ENCODE data around the gene SMIM36. TPM values are rescaled to one million over a fixed set of nuclear protein-coding genes. Genes with fewer than 3 reads are reported as not detected.
"Not testable (repeated sequence)": the region's sequence is repeated elsewhere in the genome, so short reads cannot be mapped to it uniquely, and the experiment has no call there.

SMIM36 gene
- total RNA-seq, 1 donor from 2014 or later = not detected

DNA sequence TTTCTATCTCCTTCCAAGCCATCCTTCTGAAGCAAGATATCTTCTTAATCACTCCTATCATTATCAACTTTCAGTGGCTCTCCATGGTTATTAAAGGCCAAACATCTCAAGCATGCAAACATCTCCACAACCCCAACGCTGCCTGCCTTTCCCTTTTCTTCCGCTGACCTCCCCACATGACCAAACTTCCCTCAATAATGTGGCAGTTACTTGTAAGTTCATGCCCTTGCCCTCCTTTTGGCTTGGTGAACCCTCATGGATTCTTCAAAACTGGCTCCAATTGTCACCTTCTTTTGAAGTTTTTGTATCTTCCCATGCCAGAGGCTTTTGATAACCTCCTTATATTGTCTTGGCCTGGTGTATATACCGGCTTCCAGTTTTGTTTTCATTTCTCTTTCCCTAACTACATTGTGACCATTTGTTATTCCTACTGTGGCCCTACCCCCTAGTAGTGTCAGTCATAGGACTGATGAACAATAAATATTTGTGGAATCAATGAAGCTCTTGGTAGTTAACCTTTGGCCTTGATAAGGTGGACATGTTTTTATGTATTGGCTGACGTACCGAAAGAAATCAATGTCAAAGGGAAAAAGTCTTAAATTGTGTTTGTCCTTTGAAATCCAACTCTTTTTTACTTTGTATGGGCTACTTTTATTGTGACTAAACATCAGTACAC lies 19.9 kb upstream of the SMIM36 start:
- H3K27ac ChIP-seq = no peak overlapping the region
- no peak overlapping the region for H3K4me3 ChIP-seq
- H3K27me3 ChIP-seq = no peaks in the 10 kb centered on the region
- no peaks in the 10 kb centered on the region for H3K9me3 ChIP-seq
- intact Hi-C loops (cut with DNase I) = no loop called here
- no peaks in the 10 kb centered on the region for H3K4me1 ChIP-seq
- H3K36me3 ChIP-seq = no peaks in the 10 kb centered on the region
- TF ChIP-seq, protein P1, sequence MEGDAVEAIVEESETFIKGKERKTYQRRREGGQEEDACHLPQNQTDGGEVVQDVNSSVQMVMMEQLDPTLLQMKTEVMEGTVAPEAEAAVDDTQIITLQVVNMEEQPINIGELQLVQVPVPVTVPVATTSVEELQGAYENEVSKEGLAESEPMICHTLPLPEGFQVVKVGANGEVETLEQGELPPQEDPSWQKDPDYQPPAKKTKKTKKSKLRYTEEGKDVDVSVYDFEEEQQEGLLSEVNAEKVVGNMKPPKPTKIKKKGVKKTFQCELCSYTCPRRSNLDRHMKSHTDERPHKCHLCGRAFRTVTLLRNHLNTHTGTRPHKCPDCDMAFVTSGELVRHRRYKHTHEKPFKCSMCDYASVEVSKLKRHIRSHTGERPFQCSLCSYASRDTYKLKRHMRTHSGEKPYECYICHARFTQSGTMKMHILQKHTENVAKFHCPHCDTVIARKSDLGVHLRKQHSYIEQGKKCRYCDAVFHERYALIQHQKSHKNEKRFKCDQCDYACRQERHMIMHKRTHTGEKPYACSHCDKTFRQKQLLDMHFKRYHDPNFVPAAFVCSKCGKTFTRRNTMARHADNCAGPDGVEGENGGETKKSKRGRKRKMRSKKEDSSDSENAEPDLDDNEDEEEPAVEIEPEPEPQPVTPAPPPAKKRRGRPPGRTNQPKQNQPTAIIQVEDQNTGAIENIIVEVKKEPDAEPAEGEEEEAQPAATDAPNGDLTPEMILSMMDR (IDR thresholded peaks at IDR 0.05) = no peak
- no peak for DNase-seq (ENCODE audit: low spot score in 2 of 2)

DNA sequence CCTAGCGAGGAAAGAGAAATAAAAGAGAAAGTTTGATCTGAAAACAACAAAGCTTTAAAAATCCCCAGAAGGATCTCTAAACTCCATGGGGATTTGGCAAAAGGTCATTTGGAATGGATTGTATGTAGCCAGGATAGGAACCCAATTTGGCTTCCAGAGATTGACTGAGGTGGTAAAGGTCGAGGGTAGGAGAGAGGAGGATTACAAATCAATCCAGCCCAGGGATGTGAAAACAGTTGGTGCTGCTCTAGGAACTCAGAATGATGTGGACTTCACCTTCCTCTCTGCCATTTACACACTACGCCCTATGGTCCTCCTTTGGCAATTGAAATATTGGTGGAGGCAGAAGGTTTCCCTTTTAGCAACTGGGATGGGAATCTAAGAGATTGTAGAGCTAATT lies 18.8 kb upstream of the SMIM36 start:
- Histone ChIP-seq H3K4me3 (no peak overlapping the region), H3K27me3 (no peaks in the 10 kb centered on the region), H3K27ac (no peak overlapping the region), H3K4me1 (no peaks in the 10 kb centered on the region), H3K36me3 (no peaks in the 10 kb centered on the region), H3K9me3 (no peaks in the 10 kb centered on the region)
- intact Hi-C loops (cut with DNase I) = no loop called here
- no peak for DNase-seq (ENCODE audit: low spot score in 2 of 2)
- TF ChIP-seq, protein P1 (IDR thresholded peaks at IDR 0.05) = no peak

DNA sequence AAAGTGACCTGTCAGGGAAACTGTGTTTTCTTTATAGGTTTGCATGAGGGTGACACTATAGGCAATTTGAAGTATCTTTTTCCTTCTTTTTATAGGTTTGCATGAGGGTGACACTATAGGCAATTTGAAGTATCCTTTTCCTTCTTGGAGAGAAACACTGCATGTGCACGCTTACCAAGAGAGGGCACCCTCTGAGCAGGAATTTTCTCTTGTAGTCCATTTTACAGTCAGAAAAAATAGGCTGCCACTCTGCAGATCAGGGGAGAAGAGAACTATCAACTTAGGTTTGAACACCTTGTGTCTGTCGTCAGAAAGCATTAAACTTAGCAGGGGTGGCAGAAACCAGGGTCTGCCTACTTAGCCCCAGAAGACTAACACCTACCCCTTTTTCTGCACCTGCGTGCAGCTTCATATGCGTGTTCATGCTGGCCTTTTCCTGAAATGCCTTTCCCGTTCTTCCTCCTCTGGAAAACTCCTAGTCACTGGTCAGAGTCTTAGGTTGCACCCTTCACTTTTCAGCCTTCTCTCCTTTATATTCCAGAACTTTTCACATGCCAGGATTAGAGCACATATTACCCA lies 16.4 kb upstream of the SMIM36 start:
- DNase-seq (ENCODE audit: low spot score in 2 of 2) = no peak

DNA sequence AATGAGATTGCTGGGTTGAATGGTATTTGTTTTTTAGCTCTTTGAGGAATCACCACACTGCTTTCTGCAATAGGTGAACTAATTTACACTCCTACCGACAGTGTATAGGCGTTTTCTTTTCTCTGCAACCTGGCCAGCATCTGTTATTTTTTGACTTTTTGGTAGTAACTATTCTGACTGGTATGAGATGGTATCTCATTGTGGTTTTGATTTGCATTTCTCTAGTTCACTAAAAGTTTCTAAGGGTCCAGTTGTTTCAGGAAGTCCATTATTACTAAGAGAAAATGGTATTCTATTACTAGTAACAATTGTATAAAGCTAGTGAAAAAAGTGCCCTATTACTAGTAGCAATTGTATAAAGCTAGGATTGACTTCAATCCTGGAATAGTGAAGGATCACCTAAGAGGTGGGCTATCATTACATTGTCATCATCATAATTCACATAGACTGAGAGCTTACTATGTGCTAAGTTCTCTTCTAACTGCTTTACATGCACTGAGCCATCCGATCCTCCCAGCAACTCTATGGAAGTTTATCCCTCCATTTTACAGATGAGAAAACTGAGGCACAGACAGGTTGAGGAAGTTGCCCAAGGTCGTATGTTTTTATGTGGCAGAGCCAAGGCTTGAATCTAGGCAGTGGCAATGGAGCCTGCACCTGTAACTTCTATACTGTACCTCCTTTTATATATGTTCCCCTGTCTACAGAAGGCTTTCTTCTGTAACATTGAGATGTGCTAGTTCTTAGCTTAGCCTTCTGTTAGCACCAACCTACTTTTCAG lies 13.4 kb upstream of the SMIM36 start:
- no peaks in the 10 kb centered on the region for H3K36me3 ChIP-seq
- no peaks in the 10 kb centered on the region for H3K4me1 ChIP-seq
- no peaks in the 10 kb centered on the region for H3K27me3 ChIP-seq
- H3K9me3 ChIP-seq = no peaks in the 10 kb centered on the region
- H3K4me3 ChIP-seq = no peak overlapping the region
- intact Hi-C loops (cut with DNase I) = no loop called here
- H3K27ac ChIP-seq = no peak overlapping the region
- DNase-seq (ENCODE audit: low spot score in 2 of 2) = no peak
- TF ChIP-seq, protein P1 (IDR thresholded peaks at IDR 0.05) = no peak

More for the DNA sequence above, 16.4 kb upstream of the SMIM36 start:
- no peaks in the 10 kb centered on the region for H3K36me3 ChIP-seq
- H3K4me3 ChIP-seq = no peak overlapping the region
- TF ChIP-seq, protein P1 (IDR thresholded peaks at IDR 0.05) = peak in 1 of 3 experiments; percentile 9
- H3K4me1 ChIP-seq = no peaks in the 10 kb centered on the region
- intact Hi-C loops (cut with DNase I) = no loop called here
- no peaks in the 10 kb centered on the region for H3K27me3 ChIP-seq
- no peak overlapping the region for H3K27ac ChIP-seq
- H3K9me3 ChIP-seq = no peaks in the 10 kb centered on the region

DNA sequence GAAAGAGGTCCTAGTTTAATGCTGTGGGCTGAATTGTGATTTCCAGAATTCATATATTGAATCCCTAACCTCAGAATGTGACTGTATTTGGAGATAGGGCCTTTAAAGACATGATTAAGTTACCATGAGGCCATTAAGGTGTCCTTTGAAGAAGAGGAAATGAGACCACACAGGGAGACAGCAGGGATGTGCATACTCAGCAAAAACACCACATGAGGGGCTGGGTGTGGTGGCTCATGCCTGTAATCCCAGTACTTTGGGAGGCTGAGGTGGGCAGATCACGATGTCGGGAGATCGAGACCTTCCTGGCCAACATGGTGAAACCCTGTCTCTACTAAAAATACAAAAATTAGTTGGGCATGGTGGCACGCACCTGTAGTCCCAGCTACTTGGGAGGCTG lies 11.8 kb upstream of the SMIM36 start:
- DNase-seq (ENCODE audit: low spot score in 2 of 2); H3K27me3 ChIP-seq; H3K9me3 ChIP-seq; H3K27ac ChIP-seq; H3K36me3 ChIP-seq; H3K4me3 ChIP-seq; intact Hi-C loops (cut with DNase I); H3K4me1 ChIP-seq: not testable (repeated sequence)

DNA sequence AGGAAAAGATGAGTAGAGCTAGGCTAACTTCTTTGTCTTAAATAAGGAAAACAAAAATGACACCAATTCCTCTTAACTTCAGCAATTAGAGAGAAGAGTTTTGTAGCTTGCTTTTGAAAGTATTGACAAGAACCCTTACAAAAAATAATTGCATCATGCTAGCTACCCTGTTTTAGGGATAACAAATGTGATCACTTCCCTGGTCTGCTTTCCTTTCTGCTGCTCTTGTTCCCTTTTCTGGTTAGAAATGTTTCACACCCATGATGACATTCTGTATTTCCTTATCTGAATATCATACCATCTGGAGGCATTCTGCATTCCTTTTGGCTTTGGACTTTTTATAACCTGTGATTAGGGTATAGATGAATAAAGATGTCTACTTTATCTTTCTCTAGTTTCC lies 9.9 kb upstream of the SMIM36 start:
- intact Hi-C loops (cut with DNase I) = no loop called here
- TF ChIP-seq, protein P1 (IDR thresholded peaks at IDR 0.05) = no peak
- no peaks in the 10 kb centered on the region for H3K9me3 ChIP-seq
- no peak for DNase-seq (ENCODE audit: low spot score in 2 of 2)
- no peak overlapping the region for H3K27ac ChIP-seq
- no peaks in the 10 kb centered on the region for H3K36me3 ChIP-seq
- no peak overlapping the region for H3K4me3 ChIP-seq
- H3K27me3 ChIP-seq = no peaks in the 10 kb centered on the region
- no peaks in the 10 kb centered on the region for H3K4me1 ChIP-seq

All from ascending aorta (tissue), 2 donors.